Neural cell (in vitro differentiated cells): Measurements from ENCODE around the gene EML6. TPM values are rescaled to one million over a fixed set of nuclear protein-coding genes. Genes with fewer than 3 reads are reported as not detected.

Experiments used
- H2AFZ ChIP-seq: fragments of 200-600, 300-800 bp; sonication (generic), shearing (Covaris generic); 2 replicates; pipeline ENCODE4 v1.6.0; 2014; ENCODE audit warnings: low read depth, mild to moderate bottlenecking, antibody characterized with exemption, low read length, moderate library complexity
- H3F3A ChIP-seq: fragments of 200-600 bp; shearing (Covaris generic); 2 replicates; pipeline ENCODE4 v1.6.1; 2016; ENCODE audit warnings: mild to moderate bottlenecking, moderate library complexity, mixed read lengths, antibody characterized with exemption, low read length; ENCODE audit not compliant: insufficient read depth, poor library complexity, severe bottlenecking
- H3K27ac ChIP-seq: fragments of 200-600, 300-800 bp; sonication (generic), shearing (Covaris generic); 2 replicates; pipeline ENCODE4 v1.5.1; 2014; ENCODE audit warnings: mild to moderate bottlenecking, low read length, moderate library complexity
- H3K27me3 ChIP-seq: fragments of 300-800, 200-600 bp; sonication (generic), shearing (Covaris generic); 2 replicates; pipeline ENCODE4 v1.6.0; 2014; ENCODE audit warnings: mild to moderate bottlenecking, low read depth, low read length, moderate library complexity; ENCODE audit not compliant: insufficient read depth
- H3K36me3 ChIP-seq: fragments of 300-800, 200-600 bp; sonication (generic), shearing (Covaris generic); 2 replicates; pipeline ENCODE4 v1.5.1; 2014; ENCODE audit warnings: mild to moderate bottlenecking, antibody characterized with exemption, low read length, moderate library complexity; ENCODE audit not compliant: insufficient read depth
- H3K4me2 ChIP-seq: fragments of 300-800, 200-600 bp; sonication (generic), shearing (Covaris generic); 2 replicates; pipeline ENCODE4 v1.6.0; 2014; ENCODE audit warnings: mild to moderate bottlenecking, low read length
- H3K4me3 ChIP-seq: fragments of 300-800, 200-600 bp; sonication (generic), shearing (Covaris generic); 2 replicates; pipeline ENCODE4 v1.5.1; 2014; ENCODE audit warnings: mild to moderate bottlenecking, low read length, moderate library complexity
- H3K79me2 ChIP-seq: fragments of 200-600 bp; shearing (Covaris generic); replicated peaks from 2 replicates; pipeline ENCODE4 v1.6.0; 2014; ENCODE audit warnings: mild to moderate bottlenecking, low read length, moderate library complexity; ENCODE audit not compliant: insufficient read depth
- H3K9ac ChIP-seq: fragments of 300-800, 200-600 bp; sonication (generic), shearing (Covaris generic); 2 replicates; pipeline ENCODE4 v1.6.1; 2016; ENCODE audit warnings: mild to moderate bottlenecking, low read length, mixed read lengths
- H3K9me2 ChIP-seq: fragments of 200-600 bp; shearing (Covaris generic); 2 replicates; pipeline ENCODE4 v1.6.1; 2016; ENCODE audit warnings: mild to moderate bottlenecking, low read length, mixed read lengths; ENCODE audit not compliant: insufficient read depth
- H3K9me3 ChIP-seq: fragments of 200-600, 300-800 bp; sonication (generic), shearing (Covaris generic); 2 replicates; pipeline ENCODE4 v1.6.1; 2016; ENCODE audit warnings: mild to moderate bottlenecking, mixed run types, low read length, moderate library complexity, mixed read lengths
- H4K20me1 ChIP-seq: fragments of 200-600 bp; shearing (Covaris generic); 2 replicates; pipeline ENCODE4 v1.6.1; 2016; ENCODE audit warnings: mild to moderate bottlenecking, mixed run types; ENCODE audit not compliant: insufficient read depth
- CTCF ChIP-seq: fragments of 450-650 bp; IDR thresholded peaks from 2 replicates; pipeline ENCODE4 v1.5.1; 2014; ENCODE audit warnings: antibody characterized with exemption, mild to moderate bottlenecking, moderate library complexity; ENCODE audit not compliant: poor library complexity, severe bottlenecking
- EP300 ChIP-seq: fragments of 450-650 bp; conservative IDR thresholded peaks from 2 replicates; pipeline ENCODE4 v1.6.1; 2014; ENCODE audit warnings: antibody characterized with exemption, mild to moderate bottlenecking, moderate library complexity; ENCODE audit not compliant: poor library complexity, severe bottlenecking
- EZH2 ChIP-seq: fragments of 200-600, 300-800 bp; shearing (Covaris generic), sonication (generic); IDR thresholded peaks from 2 replicates; pipeline ENCODE4 v1.6.1; 2014; ENCODE audit warnings: antibody characterized with exemption, low read length, borderline replicate concordance, mild to moderate bottlenecking; ENCODE audit not compliant: insufficient read depth, poor library complexity, severe bottlenecking
- MXI1 ChIP-seq: fragments of 450-650 bp; conservative IDR thresholded peaks from 2 replicates; pipeline ENCODE4 v1.6.1; 2014; ENCODE audit warnings: antibody characterized with exemption, mild to moderate bottlenecking; ENCODE audit not compliant: poor library complexity, severe bottlenecking
- POLR2AphosphoS5 ChIP-seq: IDR thresholded peaks from 2 replicates; pipeline ENCODE4 v1.6.1; 2012
- RAD21 ChIP-seq: fragments of 450-650 bp; conservative IDR thresholded peaks from 2 replicates; pipeline ENCODE4 v1.6.1; 2014; ENCODE audit warnings: antibody characterized with exemption, mild to moderate bottlenecking, moderate library complexity
- REST ChIP-seq: IDR thresholded peaks from 2 replicates; pipeline ENCODE4 v1.6.1; 2012; ENCODE audit warnings: borderline replicate concordance
- SMC3 ChIP-seq: fragments of 450-650 bp; conservative IDR thresholded peaks from 2 replicates; pipeline ENCODE4 v1.6.1; 2014; ENCODE audit warnings: antibody characterized with exemption, mild to moderate bottlenecking, moderate library complexity; ENCODE audit not compliant: poor library complexity
- TAF1 ChIP-seq: IDR thresholded peaks from 2 replicates; pipeline ENCODE4 v1.6.1; 2012; ENCODE audit warnings: low read depth
- polyA plus RNA-seq: library from polyadenylated mRNA; depleted of rRNA; stranded (reverse); fragments of >200 nt; gene quantifications from 2 replicates; pipeline ENCODE4 v1.2.3, GENCODE V29; 2014

EML6 gene
- polyA plus RNA-seq, 1 donor from 2014 or later: 13.4 TPM

- Histone ChIP-seq H4K20me1 (no peaks in the 10 kb centered on the region), H3K9ac (no peak overlapping the region), H3K79me2 (no peaks in the 10 kb centered on the region), H3K27ac (no peak overlapping the region), H3K9me3 (no peaks in the 10 kb centered on the region), H3K9me2 (no peaks in the 10 kb centered on the region), H3K36me3 (no peaks in the 10 kb centered on the region), H3K27me3 (no peaks in the 10 kb centered on the region), H3K4me2 (no peak overlapping the region), H2AFZ (no peak overlapping the region), H3F3A (no peaks in the 10 kb centered on the region), H3K4me3 (no peak overlapping the region)
- no peak for TF ChIP-seq TAF1
- no peak for TF ChIP-seq MXI1
- TF ChIP-seq EZH2: no peak
- no peak for TF ChIP-seq CTCF
- no peak for TF ChIP-seq REST
- TF ChIP-seq SMC3: no peak
- no peak for TF ChIP-seq RAD21
- no peak for TF ChIP-seq POLR2AphosphoS5
- TF ChIP-seq EP300: no peak
Measured at GRCh38 chr2:54960164-54960563, 236.7 kb downstream of the EML6 start.

- Histone ChIP-seq H3K36me3 (no peaks in the 10 kb centered on the region), H3K79me2 (no peaks in the 10 kb centered on the region), H3K9ac (no peak overlapping the region), H3F3A (no peaks in the 10 kb centered on the region), H3K27ac (no peak overlapping the region), H3K27me3 (no peaks in the 10 kb centered on the region), H4K20me1 (no peaks in the 10 kb centered on the region), H3K9me2 (no peaks in the 10 kb centered on the region), H2AFZ (no peak overlapping the region), H3K9me3 (no peaks in the 10 kb centered on the region), H3K4me3 (no peak overlapping the region), H3K4me2 (no peak overlapping the region)
- no peak for TF ChIP-seq SMC3
- TF ChIP-seq REST: no peak
- no peak for TF ChIP-seq RAD21
- no peak for TF ChIP-seq EZH2
- no peak for TF ChIP-seq MXI1
- TF ChIP-seq TAF1: no peak
- no peak for TF ChIP-seq CTCF
- no peak for TF ChIP-seq POLR2AphosphoS5
- TF ChIP-seq EP300: no peak
Measured at GRCh38 chr2:54962511-54962910, 239.0 kb downstream of the EML6 start.
